ENCODE results near the gene C2orf72.

DNA sequence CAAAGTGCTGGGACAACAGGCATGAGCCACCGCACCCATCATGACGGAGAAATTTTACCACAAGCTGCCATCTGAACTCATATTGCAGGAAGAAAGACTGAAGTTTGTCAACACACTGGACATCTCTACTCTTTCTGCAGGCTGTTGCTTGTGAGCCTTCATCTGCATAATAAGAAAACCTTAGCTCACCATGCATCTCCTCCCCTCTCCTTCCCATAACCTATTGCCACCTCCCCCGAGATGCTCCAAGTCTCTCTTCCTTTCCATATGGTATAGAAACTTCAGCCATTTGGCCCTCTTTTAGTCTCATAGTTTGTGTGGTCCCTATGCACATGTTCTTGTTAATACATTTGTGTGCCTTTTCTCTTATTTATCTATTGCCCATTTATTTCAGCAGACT, 19.1 kb upstream of the C2orf72 start:
- no peak for TF ChIP-seq TCF7L2 (IDR thresholded peaks at IDR 0.05; ENCODE audit: low read depth, low read length)
- TF ChIP-seq, protein P1, sequence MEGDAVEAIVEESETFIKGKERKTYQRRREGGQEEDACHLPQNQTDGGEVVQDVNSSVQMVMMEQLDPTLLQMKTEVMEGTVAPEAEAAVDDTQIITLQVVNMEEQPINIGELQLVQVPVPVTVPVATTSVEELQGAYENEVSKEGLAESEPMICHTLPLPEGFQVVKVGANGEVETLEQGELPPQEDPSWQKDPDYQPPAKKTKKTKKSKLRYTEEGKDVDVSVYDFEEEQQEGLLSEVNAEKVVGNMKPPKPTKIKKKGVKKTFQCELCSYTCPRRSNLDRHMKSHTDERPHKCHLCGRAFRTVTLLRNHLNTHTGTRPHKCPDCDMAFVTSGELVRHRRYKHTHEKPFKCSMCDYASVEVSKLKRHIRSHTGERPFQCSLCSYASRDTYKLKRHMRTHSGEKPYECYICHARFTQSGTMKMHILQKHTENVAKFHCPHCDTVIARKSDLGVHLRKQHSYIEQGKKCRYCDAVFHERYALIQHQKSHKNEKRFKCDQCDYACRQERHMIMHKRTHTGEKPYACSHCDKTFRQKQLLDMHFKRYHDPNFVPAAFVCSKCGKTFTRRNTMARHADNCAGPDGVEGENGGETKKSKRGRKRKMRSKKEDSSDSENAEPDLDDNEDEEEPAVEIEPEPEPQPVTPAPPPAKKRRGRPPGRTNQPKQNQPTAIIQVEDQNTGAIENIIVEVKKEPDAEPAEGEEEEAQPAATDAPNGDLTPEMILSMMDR (IDR thresholded peaks at IDR 0.05) = no peak

All from Panc1 (cell line).